GM19463 (cell line): ENCODE results near the gene OAS1.
"Not testable (repeated sequence)": the region's sequence is repeated elsewhere in the genome, so short reads cannot be mapped to it uniquely, and the experiment has no call there.

Experiments
- ATAC-seq: cut with Tn5 transposase; IDR thresholded peaks from one replicate; pipeline ENCODE4 v1.9.1; 2021; ENCODE audit warnings: mild to moderate bottlenecking, moderate library complexity; ENCODE audit not compliant: unreplicated experiment

The OAS1 gene

DNA sequence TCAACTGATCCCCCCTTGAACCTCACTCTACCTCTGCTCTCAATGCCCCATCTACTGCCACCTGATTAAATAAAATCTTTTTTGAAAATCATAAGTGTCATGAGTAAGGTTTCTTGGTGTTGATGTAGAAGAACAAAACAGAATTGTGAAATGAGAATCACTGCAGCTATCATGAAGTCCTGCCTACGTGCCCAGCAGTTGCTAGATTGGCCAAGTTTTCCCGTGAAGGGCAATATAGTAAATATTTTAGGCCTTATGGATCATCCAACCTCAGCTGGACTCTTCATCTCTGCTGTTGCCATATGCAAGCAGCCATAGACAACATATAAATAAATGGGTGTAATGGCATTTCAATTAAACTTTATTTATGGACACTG, 26.4 kb downstream of the OAS1 start:
- no peak for ATAC-seq

DNA sequence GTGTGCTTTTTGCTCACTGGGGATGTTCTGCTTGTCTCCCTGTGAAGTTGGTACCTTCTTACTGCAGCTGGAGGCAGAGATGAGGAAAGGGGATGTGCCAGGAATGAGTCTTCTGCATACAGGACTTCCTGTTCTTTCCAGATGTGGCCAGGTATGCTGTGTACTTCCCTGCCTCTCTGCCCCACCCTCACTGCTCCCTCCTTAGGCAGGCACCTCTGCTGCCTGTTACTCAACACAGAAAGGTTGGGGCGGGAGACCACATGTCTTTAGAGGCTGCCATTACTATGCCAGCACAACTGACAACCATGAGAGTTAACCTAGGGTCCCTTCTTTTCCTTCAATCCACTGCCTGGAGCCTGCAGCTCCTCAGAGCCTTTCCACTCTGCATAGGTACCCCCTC, 29.5 kb downstream of the OAS1 start:
- ATAC-seq = no peak

DNA sequence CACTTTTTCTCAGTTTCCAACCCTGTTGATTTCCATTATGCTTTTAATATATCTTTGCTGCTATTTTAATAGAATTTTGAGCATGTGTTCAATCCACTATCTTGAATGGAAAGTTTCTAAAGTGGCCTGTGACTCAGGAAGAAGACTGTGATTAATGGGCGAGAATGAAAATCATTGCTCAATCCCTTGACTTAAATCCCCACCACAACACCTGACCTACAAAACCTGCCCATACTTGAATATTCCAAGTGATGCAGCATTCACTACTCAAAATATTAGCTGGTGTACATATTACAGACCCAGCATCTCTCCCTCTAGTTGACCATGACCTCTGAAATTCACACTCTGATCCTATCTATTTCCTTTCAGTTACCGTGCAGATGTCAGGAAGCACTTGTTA, 30.2 kb downstream of the OAS1 start:
- no peak for ATAC-seq

DNA sequence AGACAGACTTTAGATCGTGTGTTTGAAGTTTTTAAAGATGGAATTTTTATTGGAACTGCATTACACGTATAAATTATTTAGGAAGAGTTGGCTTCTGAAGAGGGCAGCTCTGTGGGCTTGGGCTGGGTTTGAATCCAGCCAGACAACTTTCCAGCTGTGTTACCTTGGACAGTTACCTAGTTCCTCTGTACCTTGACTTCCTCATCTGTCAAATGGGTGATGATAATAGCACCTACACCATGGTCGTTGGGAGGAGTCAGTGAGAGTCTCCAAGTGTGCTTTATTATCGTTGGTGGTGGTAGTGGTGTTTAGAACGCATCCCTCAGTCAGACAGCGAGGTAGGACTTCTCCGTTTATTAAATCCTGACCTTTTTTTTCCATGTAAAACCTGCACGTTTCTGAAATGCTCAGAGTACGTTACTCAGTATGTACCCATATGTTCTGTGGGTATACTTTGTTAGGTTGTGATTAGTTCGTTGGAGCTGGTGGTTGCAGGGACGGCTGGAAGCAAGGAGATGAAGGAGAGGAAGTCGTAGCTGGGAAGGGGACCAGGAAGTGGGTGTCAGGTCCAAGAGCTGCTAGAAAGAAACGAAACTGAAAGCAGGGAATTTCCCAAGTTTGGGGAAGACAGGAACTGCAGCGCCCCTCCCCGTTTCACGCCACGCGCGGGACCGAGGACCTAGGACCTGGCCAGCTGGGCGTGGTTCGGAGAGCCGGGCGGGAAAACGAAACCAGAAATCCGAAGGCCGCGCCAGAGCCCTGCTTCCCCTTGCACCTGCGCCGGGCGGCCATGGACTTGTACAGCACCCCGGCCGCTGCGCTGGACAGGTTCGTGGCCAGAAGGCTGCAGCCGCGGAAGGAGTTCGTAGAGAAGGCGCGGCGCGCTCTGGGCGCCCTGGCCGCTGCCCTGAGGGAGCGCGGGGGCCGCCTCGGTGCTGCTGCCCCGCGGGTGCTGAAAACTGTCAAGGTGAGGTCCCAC, 31.3 kb downstream of the OAS1 start, which contains the start of gene OAS3:
Gene OAS3 (plus strand): TSS at position 734 of the 979 bp plus-strand sequence. CDS start 57 bp downstream, at position 791.
- ATAC-seq = peak; percentile 57

DNA sequence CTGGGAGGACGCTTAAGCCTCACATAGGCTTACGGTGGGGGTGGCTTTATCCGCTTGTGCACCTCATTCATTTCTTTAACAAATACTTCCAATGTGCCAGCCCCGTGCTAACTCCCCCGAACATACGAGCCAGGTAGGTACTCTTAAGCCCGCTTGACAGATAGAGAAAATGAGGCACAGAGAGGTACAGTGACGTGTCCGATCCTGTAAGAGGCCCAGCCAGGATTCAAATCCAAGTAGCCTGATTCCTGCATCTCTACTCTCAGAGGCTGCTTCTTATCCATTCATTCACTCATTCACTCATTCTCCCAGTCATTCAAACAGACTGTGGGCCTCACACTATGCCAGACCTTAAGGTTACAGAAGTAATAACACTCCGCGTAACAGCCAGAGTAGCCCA, 32.0 kb downstream of the OAS1 start:
- no peak for ATAC-seq

DNA sequence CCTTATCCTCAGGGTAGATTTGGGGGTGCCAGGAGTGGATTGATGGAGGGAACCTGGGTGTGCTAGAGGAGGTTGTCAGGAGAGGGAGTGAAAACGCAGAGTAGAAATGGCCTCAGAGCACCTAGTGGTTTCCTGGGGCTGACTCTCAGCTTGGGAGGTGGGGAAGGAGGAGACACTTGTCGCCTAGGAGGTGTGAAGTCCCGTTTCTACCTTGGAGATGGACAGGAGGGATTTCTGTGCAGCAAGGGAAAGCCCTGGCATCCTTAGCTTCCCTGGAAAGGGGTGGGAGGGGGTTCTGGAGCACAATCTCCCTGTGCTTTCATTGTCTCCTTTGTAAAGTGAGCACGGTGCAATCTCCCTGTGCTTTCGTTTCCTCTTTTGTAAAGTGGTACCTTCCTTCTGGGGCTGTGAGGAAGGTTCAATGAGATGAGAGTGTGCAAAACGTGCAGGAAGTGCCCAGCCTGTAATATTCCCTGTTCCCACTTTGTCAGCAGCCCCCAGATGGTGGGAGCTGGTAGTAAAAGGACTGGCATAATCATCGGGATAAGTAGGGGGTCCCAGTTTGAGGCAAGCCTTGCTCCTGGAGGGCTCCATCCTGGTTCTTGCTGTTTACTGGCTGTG, 33.1 kb downstream of the OAS1 start:
- no peak for ATAC-seq

DNA sequence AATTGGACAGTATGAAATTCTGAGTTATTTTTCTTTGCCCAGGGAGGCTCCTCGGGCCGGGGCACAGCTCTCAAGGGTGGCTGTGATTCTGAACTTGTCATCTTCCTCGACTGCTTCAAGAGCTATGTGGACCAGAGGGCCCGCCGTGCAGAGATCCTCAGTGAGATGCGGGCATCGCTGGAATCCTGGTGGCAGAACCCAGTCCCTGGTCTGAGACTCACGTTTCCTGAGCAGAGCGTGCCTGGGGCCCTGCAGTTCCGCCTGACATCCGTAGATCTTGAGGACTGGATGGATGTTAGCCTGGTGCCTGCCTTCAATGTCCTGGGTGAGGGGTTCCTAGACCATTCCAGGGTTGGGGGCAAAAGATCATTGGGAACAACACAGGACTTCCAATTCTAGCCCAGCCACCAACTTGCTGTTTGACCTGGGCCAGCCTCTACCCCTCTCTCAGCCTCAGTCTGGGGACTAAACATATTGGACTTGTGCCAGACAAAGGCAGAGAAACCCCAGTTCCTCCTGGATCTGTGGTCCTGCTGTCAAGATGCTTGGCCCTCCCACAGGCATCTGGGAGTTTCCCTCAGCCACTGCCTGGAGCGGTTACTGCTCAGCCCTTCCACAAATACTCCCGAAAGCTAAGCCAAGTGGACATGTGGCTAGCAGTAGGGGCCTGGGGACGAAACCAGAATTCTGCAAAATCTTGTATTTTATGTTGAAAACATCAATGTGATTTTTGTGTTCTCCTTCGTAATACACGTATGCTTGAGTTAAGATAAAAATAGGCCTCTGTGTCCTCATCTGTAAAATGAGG, 35.0 kb downstream of the OAS1 start:
- no peak for ATAC-seq

DNA sequence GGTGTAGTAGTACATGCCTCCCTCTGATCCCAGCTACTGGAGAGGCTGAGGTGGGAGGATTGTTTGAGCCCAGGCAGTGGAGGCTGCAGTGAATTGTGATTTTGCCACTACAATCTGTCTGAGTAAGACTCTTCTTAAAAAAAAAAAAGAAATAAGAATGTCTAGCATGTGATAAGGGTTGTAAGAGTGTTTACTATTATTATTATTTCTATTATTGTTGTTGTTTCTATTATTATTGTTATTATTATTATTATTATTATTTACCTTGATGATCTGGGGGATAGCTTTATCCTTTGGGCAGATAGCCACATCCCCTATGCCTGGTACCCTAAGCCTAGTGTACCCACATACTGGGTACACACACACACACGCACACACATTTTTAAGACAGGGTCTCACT, 35.8 kb downstream of the OAS1 start:
- ATAC-seq = no peak

DNA sequence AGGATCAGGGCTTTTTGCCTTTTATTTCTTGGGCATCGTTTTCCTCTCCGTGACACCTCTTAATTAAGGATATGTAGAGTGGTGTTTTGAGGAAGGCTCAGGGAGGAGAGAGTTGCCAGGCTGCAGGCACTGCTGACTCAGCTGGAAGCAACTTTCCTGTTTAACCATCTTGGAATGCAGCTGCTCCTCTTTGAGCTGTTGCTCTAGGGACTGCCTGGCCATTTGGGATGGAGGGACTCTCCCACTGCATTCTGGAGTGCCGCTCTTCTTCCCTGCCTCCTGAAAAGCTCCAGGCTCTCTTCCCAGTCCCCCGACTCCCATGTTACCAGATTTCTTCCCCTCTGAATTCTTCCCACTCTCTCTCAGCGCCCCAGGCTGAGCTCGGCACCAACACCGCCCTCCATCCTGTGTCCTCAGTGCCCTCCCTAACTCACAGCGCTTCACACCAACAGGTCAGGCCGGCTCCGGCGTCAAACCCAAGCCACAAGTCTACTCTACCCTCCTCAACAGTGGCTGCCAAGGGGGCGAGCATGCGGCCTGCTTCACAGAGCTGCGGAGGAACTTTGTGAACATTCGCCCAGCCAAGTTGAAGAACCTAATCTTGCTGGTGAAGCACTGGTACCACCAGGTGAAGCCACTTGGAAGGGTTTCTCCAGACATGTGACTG, 37.4 kb downstream of the OAS1 start:
- no peak for ATAC-seq

DNA sequence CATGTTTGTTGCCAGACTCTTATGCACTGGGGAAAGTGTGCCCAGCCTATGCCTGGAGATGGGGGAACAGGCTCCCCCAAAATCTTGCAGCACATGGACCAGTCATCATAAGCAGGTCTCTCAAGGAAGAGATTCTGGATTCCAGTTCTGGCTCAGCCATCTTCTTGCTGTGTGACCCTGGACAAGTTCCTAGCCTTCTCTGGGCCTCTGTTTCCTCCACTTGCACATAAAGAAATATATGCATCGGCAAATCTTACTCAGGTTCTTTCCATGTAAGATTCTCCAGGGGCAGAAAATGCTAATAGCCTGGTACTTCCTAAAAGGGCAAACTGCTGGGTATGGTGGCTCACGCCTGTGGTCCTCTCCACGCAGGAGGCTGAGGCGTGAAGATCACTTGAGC, 38.8 kb downstream of the OAS1 start:
- no peak for ATAC-seq

DNA sequence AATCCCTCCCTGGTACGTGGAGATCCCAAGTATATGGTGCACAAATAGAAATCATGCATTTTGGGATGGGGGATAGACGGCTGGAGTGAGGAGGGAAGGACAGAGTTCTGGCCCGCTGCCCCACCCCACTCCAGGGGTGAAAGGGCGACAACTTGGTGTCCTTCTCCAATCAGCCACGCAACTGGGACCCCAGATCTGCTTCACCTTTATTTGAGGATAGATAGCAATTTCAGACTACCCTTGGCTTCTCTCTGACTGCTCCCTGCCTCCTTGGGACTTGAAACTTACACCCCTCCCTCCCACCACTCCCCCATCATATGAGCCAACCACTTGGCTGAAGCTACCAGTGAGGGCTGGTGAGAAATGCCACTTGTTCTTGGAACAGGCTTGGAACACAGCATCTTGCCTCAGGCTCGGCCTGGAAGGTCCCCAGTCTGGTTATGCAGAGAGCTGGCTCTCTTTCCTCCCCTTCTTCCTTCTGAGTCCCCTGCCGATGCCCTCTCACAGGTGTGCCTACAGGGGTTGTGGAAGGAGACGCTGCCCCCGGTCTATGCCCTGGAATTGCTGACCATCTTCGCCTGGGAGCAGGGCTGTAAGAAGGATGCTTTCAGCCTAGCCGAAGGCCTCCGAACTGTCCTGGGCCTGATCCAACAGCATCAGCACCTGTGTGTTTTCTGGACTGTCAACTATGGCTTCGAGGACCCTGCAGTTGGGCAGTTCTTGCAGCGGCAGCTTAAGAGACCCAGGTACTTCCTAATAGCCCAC, 39.7 kb downstream of the OAS1 start:
- ATAC-seq = no peak

DNA sequence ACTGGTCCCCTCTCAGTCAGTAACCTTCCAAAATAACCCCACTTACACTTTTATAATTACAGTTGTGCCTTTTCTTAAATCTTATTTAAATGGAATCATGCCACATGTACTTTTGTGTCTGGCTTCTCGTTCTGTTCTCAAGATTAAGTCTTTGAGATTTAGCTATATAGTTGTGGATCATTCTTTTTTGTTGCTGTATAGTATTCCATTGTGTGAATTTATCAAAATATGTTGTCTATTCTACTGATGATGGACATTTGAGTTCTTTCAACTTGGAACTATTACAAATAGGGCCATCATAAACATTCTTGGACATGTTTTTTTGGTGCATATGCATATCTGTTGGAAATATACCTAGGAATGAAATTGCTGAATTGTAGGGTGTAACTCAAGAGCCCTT, 40.6 kb downstream of the OAS1 start:
- no peak for ATAC-seq

DNA sequence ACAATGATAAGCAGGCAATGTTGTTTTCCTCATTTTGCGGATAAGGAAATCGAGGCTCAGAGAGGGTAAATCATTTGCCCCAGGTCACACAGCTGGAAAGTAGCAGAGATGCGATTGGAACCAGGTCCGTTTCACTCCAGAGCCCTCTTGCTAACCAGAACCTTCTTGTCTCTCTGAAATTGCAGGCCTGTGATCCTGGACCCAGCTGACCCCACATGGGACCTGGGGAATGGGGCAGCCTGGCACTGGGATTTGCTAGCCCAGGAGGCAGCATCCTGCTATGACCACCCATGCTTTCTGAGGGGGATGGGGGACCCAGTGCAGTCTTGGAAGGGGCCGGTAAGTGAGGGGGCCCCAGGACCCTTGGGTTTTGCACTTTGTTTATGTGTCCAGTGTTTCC, 41.0 kb downstream of the OAS1 start:
- no peak for ATAC-seq

DNA sequence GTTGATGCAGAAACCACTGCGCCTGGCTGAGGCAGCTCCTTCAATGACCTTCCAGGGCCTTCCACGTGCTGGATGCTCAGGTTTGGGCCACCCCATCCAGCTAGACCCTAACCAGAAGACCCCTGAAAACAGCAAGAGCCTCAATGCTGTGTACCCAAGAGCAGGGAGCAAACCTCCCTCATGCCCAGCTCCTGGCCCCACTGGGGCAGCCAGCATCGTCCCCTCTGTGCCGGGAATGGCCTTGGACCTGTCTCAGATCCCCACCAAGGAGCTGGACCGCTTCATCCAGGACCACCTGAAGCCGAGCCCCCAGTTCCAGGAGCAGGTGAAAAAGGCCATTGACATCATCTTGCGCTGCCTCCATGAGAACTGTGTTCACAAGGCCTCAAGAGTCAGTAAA, 42.0 kb downstream of the OAS1 start:
- no peak for ATAC-seq

DNA sequence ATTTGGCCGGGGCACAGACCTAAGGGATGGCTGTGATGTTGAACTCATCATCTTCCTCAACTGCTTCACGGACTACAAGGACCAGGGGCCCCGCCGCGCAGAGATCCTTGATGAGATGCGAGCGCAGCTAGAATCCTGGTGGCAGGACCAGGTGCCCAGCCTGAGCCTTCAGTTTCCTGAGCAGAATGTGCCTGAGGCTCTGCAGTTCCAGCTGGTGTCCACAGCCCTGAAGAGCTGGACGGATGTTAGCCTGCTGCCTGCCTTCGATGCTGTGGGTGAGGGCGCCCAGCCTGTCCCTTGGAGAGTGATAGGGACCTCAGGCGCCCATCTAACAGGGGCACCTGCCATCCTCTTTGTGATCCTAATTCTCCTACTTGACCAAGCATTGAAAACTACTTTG, 43.9 kb downstream of the OAS1 start:
- no peak for ATAC-seq

DNA sequence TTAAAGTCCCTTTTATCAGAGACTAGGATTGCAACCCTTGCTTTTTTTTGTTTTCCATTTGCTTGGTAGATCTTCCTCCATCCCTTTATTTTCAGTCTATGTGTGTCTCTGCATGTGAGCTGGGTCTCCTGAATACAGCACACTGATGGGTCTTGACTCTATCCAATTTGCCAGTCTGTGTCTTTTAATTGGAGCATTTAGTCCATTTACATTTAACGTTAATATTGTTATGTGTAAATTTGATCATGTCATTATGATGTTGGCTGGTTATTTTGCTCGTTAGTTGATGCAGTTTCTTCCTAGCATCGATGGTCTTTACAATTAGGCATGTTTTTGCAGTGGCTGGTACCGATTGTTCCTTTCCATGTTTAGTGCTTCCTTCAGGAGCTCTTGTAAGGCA, 50.4 kb downstream of the OAS1 start:
- ATAC-seq = not testable (repeated sequence)

DNA sequence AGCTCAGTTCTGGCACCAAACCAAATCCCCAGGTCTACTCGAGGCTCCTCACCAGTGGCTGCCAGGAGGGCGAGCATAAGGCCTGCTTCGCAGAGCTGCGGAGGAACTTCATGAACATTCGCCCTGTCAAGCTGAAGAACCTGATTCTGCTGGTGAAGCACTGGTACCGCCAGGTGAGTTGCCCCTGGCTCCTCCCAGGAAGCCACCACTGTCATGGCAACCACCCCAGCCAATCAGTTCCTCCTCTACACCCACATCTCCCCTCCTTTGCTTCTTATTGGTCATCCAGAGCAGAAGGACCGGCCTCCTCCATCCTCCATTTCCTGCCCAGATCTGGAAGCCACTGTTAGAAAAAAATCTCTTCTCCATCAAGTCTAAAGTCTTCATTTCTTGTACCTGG, 54.3 kb downstream of the OAS1 start:
- no peak for ATAC-seq

DNA sequence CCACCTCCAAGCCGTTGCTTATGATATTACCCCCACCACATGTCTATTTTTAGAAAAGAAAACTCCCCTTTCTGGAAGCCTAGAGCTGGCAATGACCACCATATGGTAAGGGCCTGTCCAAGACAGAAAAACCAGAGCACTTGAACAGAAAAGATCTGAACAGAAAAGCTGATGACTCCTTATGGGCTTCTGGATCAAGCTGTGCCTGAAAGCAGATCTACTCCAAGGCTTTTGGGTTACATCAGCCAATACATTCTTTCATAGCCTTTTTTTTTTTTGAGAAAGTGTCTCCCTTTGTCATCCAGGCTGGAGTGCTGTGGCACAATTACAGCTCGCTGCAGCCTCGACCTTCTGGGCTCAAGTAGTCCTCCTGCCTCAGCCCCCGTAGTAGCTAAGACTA, 54.8 kb downstream of the OAS1 start:
- ATAC-seq = no peak

DNA sequence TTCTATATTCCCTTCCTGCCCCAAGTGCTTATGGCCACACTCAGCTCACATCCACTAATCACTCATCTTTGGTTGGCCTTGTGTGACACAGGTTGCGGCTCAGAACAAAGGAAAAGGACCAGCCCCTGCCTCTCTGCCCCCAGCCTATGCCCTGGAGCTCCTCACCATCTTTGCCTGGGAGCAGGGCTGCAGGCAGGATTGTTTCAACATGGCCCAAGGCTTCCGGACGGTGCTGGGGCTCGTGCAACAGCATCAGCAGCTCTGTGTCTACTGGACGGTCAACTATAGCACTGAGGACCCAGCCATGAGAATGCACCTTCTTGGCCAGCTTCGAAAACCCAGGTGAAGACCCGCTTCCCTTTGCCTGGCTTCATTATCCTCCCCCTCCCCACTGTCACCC, 55.8 kb downstream of the OAS1 start:
- ATAC-seq = no peak

DNA sequence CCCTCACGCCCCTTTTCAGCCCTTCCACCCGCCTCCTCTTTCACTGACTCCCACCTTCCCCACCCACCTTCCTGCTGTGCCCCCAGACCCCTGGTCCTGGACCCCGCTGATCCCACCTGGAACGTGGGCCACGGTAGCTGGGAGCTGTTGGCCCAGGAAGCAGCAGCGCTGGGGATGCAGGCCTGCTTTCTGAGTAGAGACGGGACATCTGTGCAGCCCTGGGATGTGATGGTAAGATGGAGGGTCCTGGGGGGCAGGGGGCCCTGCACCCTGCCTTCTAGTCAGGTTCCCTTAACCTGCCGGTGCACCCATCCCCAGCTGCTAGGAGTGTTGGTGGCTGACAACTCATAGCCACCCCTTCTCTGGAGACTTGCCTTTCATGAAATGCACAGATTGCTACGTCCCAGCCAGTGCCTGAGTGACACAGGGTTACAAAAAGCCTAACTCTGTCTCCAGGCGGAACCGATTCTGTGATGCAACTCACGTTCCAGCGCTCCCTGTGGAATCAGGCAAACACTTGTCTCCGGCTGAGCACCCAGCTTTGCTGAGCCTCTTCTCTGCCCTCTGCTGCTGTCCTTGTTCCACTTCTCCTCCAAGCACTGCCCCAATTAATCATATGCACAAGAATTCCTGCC, 56.6 kb downstream of the OAS1 start:
- ATAC-seq = no peak
